Measurements from ENCODE around the gene VSX1. TPM values are rescaled to one million over a fixed set of nuclear protein-coding genes. Genes with fewer than 3 reads are reported as not detected.

VSX1 gene
- polyA plus RNA-seq, 1 donor (not counting 4 experiments of a cell fraction or from before 2014, with no cell fraction given): not detected

GRCh38 chr20:25035921-25036320, 46.0 kb downstream of the VSX1 start:
- no peak for TF ChIP-seq CTCF (optimal IDR thresholded peaks at IDR 0.05 in 1 of 3, IDR thresholded peaks at IDR 0.05 in 1 of 3, conservative IDR thresholded peaks at IDR 0.05 in 1 of 3; ENCODE audit: extremely low read depth in 1 of 3, insufficient read depth in 2 of 3, low read length in 3 of 3)
- TF ChIP-seq EZH2 (IDR thresholded peaks at IDR 0.05; ENCODE audit: low read length): no peak
- Histone ChIP-seq H3K79me2 (ENCODE audit: control insufficient read depth, insufficient read depth, low read length) (no peaks in the 10 kb centered on the region), H3K4me1 (ENCODE audit: control insufficient read depth, extremely low read depth, insufficient read depth, low read length) (peaks cover 20% of the 10 kb centered on the region), H2AFZ (ENCODE audit: control insufficient read depth, low read length) (no peak overlapping the region), H3K27ac (ENCODE audit: control insufficient read depth, insufficient read depth, low read length) (no peak overlapping the region), H3K9me1 (ENCODE audit: control insufficient read depth, extremely low read depth, insufficient read depth, low read length) (no peaks in the 10 kb centered on the region), H3K36me3 (ENCODE audit: control insufficient read depth in 2 of 2, extremely low read depth in 1 of 2, insufficient read depth in 2 of 2, low read length in 2 of 2) (no peaks in the 10 kb centered on the region), H4K20me1 (ENCODE audit: control insufficient read depth, extremely low read depth, insufficient read depth, low read length) (no peaks in the 10 kb centered on the region), H3K9me3 (ENCODE audit: control insufficient read depth, low read depth, low read length) (no peaks in the 10 kb centered on the region), H3K4me3 (ENCODE audit: control insufficient read depth in 2 of 3, extremely low read depth in 1 of 3, insufficient read depth in 2 of 3, low read depth in 1 of 3, low read length in 3 of 3) (no peak overlapping the region), H3K27me3 (ENCODE audit: control insufficient read depth, extremely low read depth, insufficient read depth, low read length) (peaks cover 4% of the 10 kb centered on the region), H3K9ac (ENCODE audit: control insufficient read depth, extremely low read depth, insufficient read depth, low read length) (no peak overlapping the region), H3K4me2 (ENCODE audit: control insufficient read depth, extremely low read depth, insufficient read depth, low read depth, low read length) (no peak overlapping the region)
- FAIRE-seq: no peak
- DNase-seq (ENCODE audit: low read depth, low spot score): no peak
- dilution Hi-C loops (cut with MboI; ENCODE audit: extremely low pct_ligation_motif_present, low sequenced_read_pairs): no loop called here

- H4K20me1 ChIP-seq (ENCODE audit: control insufficient read depth, extremely low read depth, insufficient read depth, low read length): no peaks in the 10 kb centered on the region
- H3K27ac ChIP-seq (ENCODE audit: control insufficient read depth, insufficient read depth, low read length): no peak overlapping the region
- TF ChIP-seq CTCF (optimal IDR thresholded peaks at IDR 0.05 in 1 of 3, IDR thresholded peaks at IDR 0.05 in 1 of 3, conservative IDR thresholded peaks at IDR 0.05 in 1 of 3; ENCODE audit: extremely low read depth in 1 of 3, insufficient read depth in 2 of 3, low read length in 3 of 3) (no peak), EZH2 (IDR thresholded peaks at IDR 0.05; ENCODE audit: low read length) (no peak)
- H3K36me3 ChIP-seq (ENCODE audit: control insufficient read depth in 2 of 2, extremely low read depth in 1 of 2, insufficient read depth in 2 of 2, low read length in 2 of 2): no peaks in the 10 kb centered on the region
- no peaks in the 10 kb centered on the region for H3K79me2 ChIP-seq (ENCODE audit: control insufficient read depth, insufficient read depth, low read length)
- H3K4me3 ChIP-seq (ENCODE audit: control insufficient read depth in 2 of 3, extremely low read depth in 1 of 3, insufficient read depth in 2 of 3, low read depth in 1 of 3, low read length in 3 of 3): no peak overlapping the region
- no peak for FAIRE-seq
- peaks cover 8% of the 10 kb centered on the region for H3K27me3 ChIP-seq (ENCODE audit: control insufficient read depth, extremely low read depth, insufficient read depth, low read length)
- dilution Hi-C loops (cut with MboI; ENCODE audit: extremely low pct_ligation_motif_present, low sequenced_read_pairs): no loop called here
- no peak for DNase-seq (ENCODE audit: low read depth, low spot score)
- H3K9ac ChIP-seq (ENCODE audit: control insufficient read depth, extremely low read depth, insufficient read depth, low read length): no peak overlapping the region
- H3K9me1 ChIP-seq (ENCODE audit: control insufficient read depth, extremely low read depth, insufficient read depth, low read length): no peaks in the 10 kb centered on the region
- H3K4me2 ChIP-seq (ENCODE audit: control insufficient read depth, extremely low read depth, insufficient read depth, low read depth, low read length): no peak overlapping the region
- no peak overlapping the region for H2AFZ ChIP-seq (ENCODE audit: control insufficient read depth, low read length)
- peaks cover 6% of the 10 kb centered on the region for H3K4me1 ChIP-seq (ENCODE audit: control insufficient read depth, extremely low read depth, insufficient read depth, low read length)
- H3K9me3 ChIP-seq (ENCODE audit: control insufficient read depth, low read depth, low read length): no peaks in the 10 kb centered on the region
Observed at GRCh38 chr20:25033924-25034300, 48.0 kb downstream of the VSX1 start.
